ENCODE results near the gene CACNG5. TPM values are rescaled to one million over a fixed set of nuclear protein-coding genes. Genes with fewer than 3 reads are reported as not detected.
"Not testable (repeated sequence)": the region's sequence is repeated elsewhere in the genome, so short reads cannot be mapped to it uniquely, and the experiment has no call there.

The CACNG5 gene
- total RNA-seq, 6 experiments from 2014 or later, result not detected

- DNase-seq, result no peak
- H3K36me3 Mint-ChIP-seq (ENCODE audit: low read depth), result no peaks in the 10 kb centered on the region
- H3K4me1 Mint-ChIP-seq (ENCODE audit: low read depth), result no peaks in the 10 kb centered on the region
- no peaks in the 10 kb centered on the region for H3K9me3 Mint-ChIP-seq
- H3K27ac Mint-ChIP-seq, result no peak overlapping the region
- no peak for TF ChIP-seq CTCF (IDR thresholded peaks at IDR 0.05)
- no peak overlapping the region for H3K4me3 Mint-ChIP-seq
- H3K27me3 Mint-ChIP-seq (ENCODE audit: insufficient read depth), result peaks cover 39% of the 10 kb centered on the region
Observed at GRCh38 chr17:66897141-66897540, 62.2 kb downstream of the CACNG5 start.

- H3K27ac Mint-ChIP-seq, result no peak overlapping the region
- H3K27me3 Mint-ChIP-seq (ENCODE audit: insufficient read depth), result peaks cover 33% of the 10 kb centered on the region
- no peak overlapping the region for H3K4me3 Mint-ChIP-seq
- H3K9me3 Mint-ChIP-seq, result no peaks in the 10 kb centered on the region
- TF ChIP-seq CTCF (IDR thresholded peaks at IDR 0.05), result no peak
- DNase-seq, result no peak
- no peaks in the 10 kb centered on the region for H3K36me3 Mint-ChIP-seq (ENCODE audit: low read depth)
- H3K4me1 Mint-ChIP-seq (ENCODE audit: low read depth), result no peaks in the 10 kb centered on the region
Observed at GRCh38 chr17:66898536-66898935, 63.6 kb downstream of the CACNG5 start.

- H3K27me3 Mint-ChIP-seq (ENCODE audit: insufficient read depth), result peaks cover 36% of the 10 kb centered on the region
- H3K36me3 Mint-ChIP-seq (ENCODE audit: low read depth), result no peaks in the 10 kb centered on the region
- DNase-seq, result peak; percentile 50
- peak; percentile 74 for TF ChIP-seq CTCF (IDR thresholded peaks at IDR 0.05)
- H3K4me3 Mint-ChIP-seq, result no peak overlapping the region
- no peaks in the 10 kb centered on the region for H3K9me3 Mint-ChIP-seq
- peaks cover 9% of the 10 kb centered on the region for H3K4me1 Mint-ChIP-seq (ENCODE audit: low read depth)
- H3K27ac Mint-ChIP-seq, result no peak overlapping the region
Observed at GRCh38 chr17:66900126-66901010, 65.5 kb downstream of the CACNG5 start.

- H3K27ac Mint-ChIP-seq; H3K36me3 Mint-ChIP-seq (ENCODE audit: low read depth); H3K9me3 Mint-ChIP-seq; DNase-seq; H3K4me3 Mint-ChIP-seq: not testable (repeated sequence)
- H3K4me1 Mint-ChIP-seq (ENCODE audit: low read depth), result peaks cover 18% of the 10 kb centered on the region
- peaks cover 25% of the 10 kb centered on the region for H3K27me3 Mint-ChIP-seq (ENCODE audit: insufficient read depth)
Observed at GRCh38 chr17:66903296-66903695, 68.4 kb downstream of the CACNG5 start.

- H3K27ac Mint-ChIP-seq, result no peak overlapping the region
- H3K27me3 Mint-ChIP-seq (ENCODE audit: insufficient read depth), result peaks cover 26% of the 10 kb centered on the region
- peaks cover 18% of the 10 kb centered on the region for H3K4me1 Mint-ChIP-seq (ENCODE audit: low read depth)
- no peaks in the 10 kb centered on the region for H3K36me3 Mint-ChIP-seq (ENCODE audit: low read depth)
- no peaks in the 10 kb centered on the region for H3K9me3 Mint-ChIP-seq
- H3K4me3 Mint-ChIP-seq, result no peak overlapping the region
- DNase-seq, result no peak
- TF ChIP-seq CTCF (IDR thresholded peaks at IDR 0.05), result no peak
Observed at GRCh38 chr17:66903781-66904180, 68.9 kb downstream of the CACNG5 start.

Data from HFFc6 (cell line).